H1 (cell line): ENCODE data around the gene HNRNPA3.

Source experiments
- CTCF ChIP-seq, 3 experiments: IDR thresholded peaks; 1 replicate in 2 of 3; 2 replicates in 1 of 3; pipeline versions ENCODE4 v1.5.1 to v1.6.1; 2011; ENCODE audit warnings: low read length in 3 of 3, mild to moderate bottlenecking in 3 of 3, inconsistent platforms in 2 of 3, low read depth in 1 of 3, moderate library complexity in 1 of 3; ENCODE audit not compliant: insufficient read depth in 1 of 3; ENCODE audit errors: control extremely low read depth in 1 of 3
- SP2 ChIP-seq: IDR thresholded peaks from 2 replicates; pipeline ENCODE4 v1.6.1; 2012; ENCODE audit warnings: mild to moderate bottlenecking, low read length, inconsistent platforms
- USF2 ChIP-seq: IDR thresholded peaks from 2 replicates; pipeline ENCODE4 v1.6.1; 2011; ENCODE audit warnings: low read length, improper control_type of control experiment

- TF ChIP-seq CTCF (IDR thresholded peaks at IDR 0.05; ENCODE audit: control extremely low read depth in 1 of 3, insufficient read depth in 1 of 3, low read depth in 1 of 3, low read length in 3 of 3) (no peak), USF2 (no peak), SP2 (no peak)
These were observed 40.3 kb upstream of the HNRNPA3 start for GRCh38 chr2:177172034-177172880.
